MCF 10A (cell line): ENCODE results near the gene CDK5RAP1. TPM values are rescaled to one million over a fixed set of nuclear protein-coding genes. Genes with fewer than 3 reads are reported as not detected.

Experiments
- BruUV-seq: library from RNA; stranded (reverse); fragments of 400-500 nt; replicated peaks from 2 replicates; lab custom pipeline; 2021; lab: Mats Ljungman, UMichigan
- CTCF ChIA-PET: fragments of 300-600 bp; sonication (Branson Sonifier 250); formaldehyde crosslinking; extraction: SDS; loops from one replicate; lab custom pipeline; 2021; ENCODE audit warnings: antibody characterized with exemption, inconsistent platforms; lab: Yijun Ruan, JAX
- POLR2A ChIA-PET: fragments of 300-600, 350-650 bp; sonication (Branson Sonifier 250); formaldehyde crosslinking; extraction: SDS; loops from one replicate; lab custom pipeline; 2020; ENCODE audit warnings: antibody characterized with exemption, inconsistent platforms; lab: Yijun Ruan, JAX
- DNase-seq: peaks from one replicate; pipeline ENCODE4 v3.0.0-alpha.2; 2018; ENCODE audit not compliant: unreplicated experiment
- H3K27ac Mint-ChIP-seq: one replicate; pipeline ENCODE4 v1.8.0; 2022; ENCODE audit warnings: mild to moderate bottlenecking, low read depth, mixed read lengths; ENCODE audit not compliant: unreplicated experiment
- H3K27me3 Mint-ChIP-seq: one replicate; pipeline ENCODE4 v1.8.0; 2022; ENCODE audit warnings: mixed read lengths; ENCODE audit not compliant: insufficient read depth, unreplicated experiment
- H3K36me3 Mint-ChIP-seq: one replicate; pipeline ENCODE4 v1.8.0; 2022; ENCODE audit warnings: mild to moderate bottlenecking, moderate library complexity, mixed read lengths; ENCODE audit not compliant: insufficient read depth, unreplicated experiment
- H3K4me1 Mint-ChIP-seq: one replicate; pipeline ENCODE4 v1.8.0; 2022; ENCODE audit warnings: mixed read lengths; ENCODE audit not compliant: insufficient read depth, unreplicated experiment
- H3K4me3 Mint-ChIP-seq: one replicate; pipeline ENCODE4 v1.8.0; 2022; ENCODE audit warnings: mild to moderate bottlenecking, moderate library complexity, mixed read lengths; ENCODE audit not compliant: unreplicated experiment
- H3K9me3 Mint-ChIP-seq: one replicate; pipeline ENCODE4 v1.8.0; 2022; ENCODE audit warnings: mixed read lengths; ENCODE audit not compliant: unreplicated experiment
- intact Hi-C: fragments of 100-400 bp; cut with micrococcal nuclease; formaldehyde crosslinking; loops from 2 replicates; pipeline ENCODE4 v1.14.1; 2022
- total RNA-seq: library from RNA; stranded (reverse); gene quantifications from 2 replicates; pipeline ENCODE4 v1.2.3, GENCODE V29; 2022
- TF ChIP-seq, protein P1 (sequence below): fragments of 200-600 bp; IDR thresholded peaks from one replicate; pipeline ENCODE4 v1.8.0; 2022; ENCODE audit warnings: antibody characterized with exemption, mild to moderate bottlenecking; ENCODE audit not compliant: unreplicated experiment

CDK5RAP1 gene
- total RNA-seq, 1 experiment from 2014 or later, result 41.0 TPM

DNA sequence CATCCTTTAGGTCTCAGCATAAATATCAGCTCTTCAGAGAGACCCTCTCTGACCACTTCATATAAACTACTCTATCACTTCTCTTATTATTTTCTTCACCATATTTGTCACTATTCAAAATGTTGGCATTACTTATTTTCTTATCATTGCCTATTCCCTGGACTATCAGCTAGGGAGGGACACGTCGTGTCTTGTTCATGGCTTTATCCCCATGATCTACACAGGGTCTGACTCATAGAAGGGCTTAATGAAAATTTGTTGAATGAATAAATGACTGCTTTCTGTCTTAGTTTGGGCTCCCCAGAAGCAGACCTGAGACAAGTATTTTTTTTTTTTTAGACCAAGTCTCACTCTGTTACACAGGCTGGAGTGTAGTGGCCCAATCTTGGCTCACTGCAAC lies 3.0 kb upstream of the CDK5RAP1 start:
- Mint-ChIP-seq H3K27me3 (no peaks in the 10 kb centered on the region), H3K27ac (no peak overlapping the region), H3K36me3 (peaks cover 5% of the 10 kb centered on the region), H3K4me3 (no peak overlapping the region), H3K4me1 (peaks cover 17% of the 10 kb centered on the region), H3K9me3 (no peaks in the 10 kb centered on the region)
- no TSS peak for BruUV-seq
- intact Hi-C loops, result loop anchor here (5.0 kb wide), 1 partner anchor 263 kb away; the partner anchor contains the start of gene ACTL10
- DNase-seq, result no peak
- ChIA-PET POLR2A (interaction anchor here (0.6 to 1.0 kb wide), 2 partner anchors 31 to 85 kb away, joined by 3 to 4 read pairs; partner anchors contain the start of gene CBFA2T2), CTCF (interaction anchor here (0.7 to 0.8 kb wide), 2 partner anchors 11 to 50 kb away, joined by 4 read pairs; no protein-coding TSS in a partner anchor)
- TF ChIP-seq, protein P1, sequence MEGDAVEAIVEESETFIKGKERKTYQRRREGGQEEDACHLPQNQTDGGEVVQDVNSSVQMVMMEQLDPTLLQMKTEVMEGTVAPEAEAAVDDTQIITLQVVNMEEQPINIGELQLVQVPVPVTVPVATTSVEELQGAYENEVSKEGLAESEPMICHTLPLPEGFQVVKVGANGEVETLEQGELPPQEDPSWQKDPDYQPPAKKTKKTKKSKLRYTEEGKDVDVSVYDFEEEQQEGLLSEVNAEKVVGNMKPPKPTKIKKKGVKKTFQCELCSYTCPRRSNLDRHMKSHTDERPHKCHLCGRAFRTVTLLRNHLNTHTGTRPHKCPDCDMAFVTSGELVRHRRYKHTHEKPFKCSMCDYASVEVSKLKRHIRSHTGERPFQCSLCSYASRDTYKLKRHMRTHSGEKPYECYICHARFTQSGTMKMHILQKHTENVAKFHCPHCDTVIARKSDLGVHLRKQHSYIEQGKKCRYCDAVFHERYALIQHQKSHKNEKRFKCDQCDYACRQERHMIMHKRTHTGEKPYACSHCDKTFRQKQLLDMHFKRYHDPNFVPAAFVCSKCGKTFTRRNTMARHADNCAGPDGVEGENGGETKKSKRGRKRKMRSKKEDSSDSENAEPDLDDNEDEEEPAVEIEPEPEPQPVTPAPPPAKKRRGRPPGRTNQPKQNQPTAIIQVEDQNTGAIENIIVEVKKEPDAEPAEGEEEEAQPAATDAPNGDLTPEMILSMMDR, result no peak

- H3K36me3 Mint-ChIP-seq, result peaks cover 10% of the 10 kb centered on the region
- TF ChIP-seq, protein P1, result no peak
- ChIA-PET CTCF (interaction anchor here (0.5 to 1.8 kb wide), 6 partner anchors 14 to 401 kb away, joined by 3 to 4 read pairs (median 3); partner anchors contain the start of gene ACTL10), POLR2A (interaction anchor here (0.6 to 3.1 kb wide), 23 partner anchors 10 to 847 kb away, joined by 3 to 29 read pairs (median 4); partner anchors contain the start of genes ACTL10, CBFA2T2, CHMP4B and EIF2S2)
- H3K9me3 Mint-ChIP-seq, result no peaks in the 10 kb centered on the region
- DNase-seq, result no peak
- intact Hi-C loops, result loop anchor here (5.0 kb wide), 1 partner anchor 265 kb away; the partner anchor contains the start of gene ACTL10
- peak overlapping the region; percentile 96 for H3K4me3 Mint-ChIP-seq
- no peaks in the 10 kb centered on the region for H3K27me3 Mint-ChIP-seq
- H3K4me1 Mint-ChIP-seq, result peaks cover 17% of the 10 kb centered on the region
- peak overlapping the region; percentile 89 for H3K27ac Mint-ChIP-seq
- BruUV-seq, result no TSS peak
These were observed 626 bp upstream of the CDK5RAP1 start for GRCh38 chr20:33401921-33402369.

DNA sequence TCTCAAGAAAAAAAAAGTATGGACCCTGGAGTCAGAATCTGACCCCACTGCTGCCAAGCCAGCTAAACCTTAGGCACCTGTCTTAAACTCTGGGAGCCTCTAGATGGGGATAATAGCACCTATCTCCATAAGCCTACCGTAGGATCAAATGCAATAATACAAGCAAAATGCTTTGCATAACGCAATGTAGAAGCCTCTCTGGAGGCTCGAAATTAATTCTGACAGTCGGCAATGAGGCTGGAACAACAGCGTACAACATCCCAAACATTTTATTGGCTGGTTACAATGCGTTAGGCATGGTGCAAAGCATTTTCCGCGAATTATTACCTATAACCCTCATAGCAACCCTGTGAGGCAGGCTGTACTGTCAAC lies 521 bp downstream of the CDK5RAP1 start:
- DNase-seq, result peak; percentile 37
- Mint-ChIP-seq H3K9me3 (no peaks in the 10 kb centered on the region), H3K4me1 (peaks cover 17% of the 10 kb centered on the region), H3K36me3 (peaks cover 18% of the 10 kb centered on the region), H3K27ac (peak overlapping the region; percentile 89), H3K27me3 (no peaks in the 10 kb centered on the region), H3K4me3 (peak overlapping the region; percentile 96)
- BruUV-seq, result TSS peak; percentile 57
- ChIA-PET POLR2A (interaction anchor here (0.6 to 3.1 kb wide), 26 partner anchors 9 to 1847 kb away, joined by 3 to 29 read pairs (median 4); partner anchors contain the start of genes ACTL10, CBFA2T2, EIF2S2 and SNTA1), CTCF (interaction anchor here (0.5 to 1.8 kb wide), 9 partner anchors 15 to 1833 kb away, joined by 3 to 7 read pairs (median 3); partner anchors contain the start of gene ACTL10)
- intact Hi-C loops, result loop anchor here (5.0 kb wide), 1 partner anchor 267 kb away; the partner anchor contains the start of gene ACTL10
- TF ChIP-seq, protein P1, result peak; percentile 10

DNA sequence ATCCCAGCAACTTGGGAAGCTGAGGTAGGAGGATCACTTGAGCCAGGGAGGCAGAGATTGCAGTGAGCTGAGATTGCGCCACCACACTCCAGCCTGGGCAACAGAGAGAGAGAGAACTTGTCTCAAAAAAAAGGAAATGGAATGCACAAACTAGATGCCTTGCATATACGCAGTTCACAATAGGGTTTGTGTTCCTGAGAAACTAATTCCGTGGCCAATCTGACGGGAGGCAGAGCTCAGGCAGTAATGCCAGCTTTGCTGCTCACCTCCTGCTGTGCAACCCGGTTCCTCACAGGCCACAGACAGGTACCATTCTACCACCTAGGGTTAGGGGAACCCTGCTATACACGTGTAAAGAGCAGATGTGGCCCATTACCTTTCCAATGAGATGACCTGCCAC lies 1.4 kb downstream of the CDK5RAP1 start:
- Mint-ChIP-seq H3K36me3 (peaks cover 24% of the 10 kb centered on the region), H3K4me3 (peak overlapping the region; percentile 96), H3K9me3 (no peaks in the 10 kb centered on the region), H3K27me3 (no peaks in the 10 kb centered on the region), H3K27ac (no peak overlapping the region), H3K4me1 (peaks cover 17% of the 10 kb centered on the region)
- ChIA-PET POLR2A (interaction anchor here (0.6 to 3.1 kb wide), 12 partner anchors 8 to 1846 kb away, joined by 3 to 29 read pairs (median 4); partner anchors contain the start of genes ACTL10 and CBFA2T2), CTCF (interaction anchor here (0.6 to 1.5 kb wide), 9 partner anchors 9 to 709 kb away, joined by 3 to 7 read pairs (median 3); no protein-coding TSS in a partner anchor)
- TF ChIP-seq, protein P1, result no peak
- no peak for DNase-seq
- no TSS peak for BruUV-seq
- intact Hi-C loops, result loop anchor here (5.0 kb wide), 1 partner anchor 267 kb away; the partner anchor contains the start of gene ACTL10
